Activated naive CD8-positive, alpha-beta T cell treated with anti-CD3 and anti-CD28 coated beads, Interleukin-2, amount 10 ng/mL, durations not matched to agents 7 days and 5 days (primary cell): ENCODE data around the gene FAM193B. TPM values are rescaled to one million over a fixed set of nuclear protein-coding genes. Genes with fewer than 3 reads are reported as not detected.

Source experiments
- ATAC-seq: fragments of 150-1000 bp; cut with Tn5 transposase; one replicate; pipeline ENCODE4 v1.10.0; 2021; ENCODE audit warnings: low read depth, moderate library complexity
- POLR2A ChIA-PET: fragments of 350-600 bp; sonication (Branson Sonifier 250); formaldehyde crosslinking; loops from one replicate; lab custom pipeline; 2021; ENCODE audit warnings: antibody characterized with exemption; lab: Charles Lee
- DNase-seq: peaks from one replicate; pipeline ENCODE4 v3.0.0; 2021
- H3K27ac Mint-ChIP-seq: one replicate; pipeline ENCODE4 v1.8.0; 2022; ENCODE audit warnings: mild to moderate bottlenecking, mixed read lengths
- H3K27me3 Mint-ChIP-seq: one replicate; pipeline ENCODE4 v1.8.0; 2022; ENCODE audit warnings: mild to moderate bottlenecking, moderate library complexity, mixed read lengths
- H3K36me3 Mint-ChIP-seq: one replicate; pipeline ENCODE4 v1.8.0; 2021; ENCODE audit warnings: mild to moderate bottlenecking, mixed read lengths
- H3K4me1 Mint-ChIP-seq: one replicate; pipeline ENCODE4 v1.8.0; 2021; ENCODE audit warnings: mixed read lengths
- H3K4me3 Mint-ChIP-seq: one replicate; pipeline ENCODE4 v1.8.0; 2022; ENCODE audit warnings: mild to moderate bottlenecking, moderate library complexity, mixed read lengths
- H3K9me3 Mint-ChIP-seq: one replicate; pipeline ENCODE4 v1.8.0; 2021; ENCODE audit warnings: mixed read lengths
- total RNA-seq, 2 experiments: library from RNA; stranded (reverse); gene quantifications; one replicate each; pipeline ENCODE4 v1.2.3, GENCODE V29; 2021

Gene FAM193B
- total RNA-seq, 2 experiments from 2014 or later: 142 to 153 TPM

GRCh38 chr5:177513500-177513899 is 40.9 kb downstream of the FAM193B start:
- POLR2A ChIA-PET: no interaction called here
- H3K36me3 Mint-ChIP-seq: peaks cover 40% of the 10 kb centered on the region
- no peak for DNase-seq
- H3K4me3 Mint-ChIP-seq: peak overlapping the region; percentile 47
- H3K9me3 Mint-ChIP-seq: no peaks in the 10 kb centered on the region
- ATAC-seq: no peak
- H3K27me3 Mint-ChIP-seq: no peaks in the 10 kb centered on the region
- H3K4me1 Mint-ChIP-seq: peaks cover 30% of the 10 kb centered on the region
- H3K27ac Mint-ChIP-seq: no peak overlapping the region

- ATAC-seq: no peak
- POLR2A ChIA-PET: no interaction called here
- no peak for DNase-seq
- H3K9me3 Mint-ChIP-seq: no peaks in the 10 kb centered on the region
- H3K4me1 Mint-ChIP-seq: peaks cover 30% of the 10 kb centered on the region
- H3K27ac Mint-ChIP-seq: no peak overlapping the region
- H3K27me3 Mint-ChIP-seq: no peaks in the 10 kb centered on the region
- H3K36me3 Mint-ChIP-seq: peaks cover 41% of the 10 kb centered on the region
- H3K4me3 Mint-ChIP-seq: no peak overlapping the region
These were observed 41.5 kb downstream of the FAM193B start for GRCh38 chr5:177512736-177513380.

DNA sequence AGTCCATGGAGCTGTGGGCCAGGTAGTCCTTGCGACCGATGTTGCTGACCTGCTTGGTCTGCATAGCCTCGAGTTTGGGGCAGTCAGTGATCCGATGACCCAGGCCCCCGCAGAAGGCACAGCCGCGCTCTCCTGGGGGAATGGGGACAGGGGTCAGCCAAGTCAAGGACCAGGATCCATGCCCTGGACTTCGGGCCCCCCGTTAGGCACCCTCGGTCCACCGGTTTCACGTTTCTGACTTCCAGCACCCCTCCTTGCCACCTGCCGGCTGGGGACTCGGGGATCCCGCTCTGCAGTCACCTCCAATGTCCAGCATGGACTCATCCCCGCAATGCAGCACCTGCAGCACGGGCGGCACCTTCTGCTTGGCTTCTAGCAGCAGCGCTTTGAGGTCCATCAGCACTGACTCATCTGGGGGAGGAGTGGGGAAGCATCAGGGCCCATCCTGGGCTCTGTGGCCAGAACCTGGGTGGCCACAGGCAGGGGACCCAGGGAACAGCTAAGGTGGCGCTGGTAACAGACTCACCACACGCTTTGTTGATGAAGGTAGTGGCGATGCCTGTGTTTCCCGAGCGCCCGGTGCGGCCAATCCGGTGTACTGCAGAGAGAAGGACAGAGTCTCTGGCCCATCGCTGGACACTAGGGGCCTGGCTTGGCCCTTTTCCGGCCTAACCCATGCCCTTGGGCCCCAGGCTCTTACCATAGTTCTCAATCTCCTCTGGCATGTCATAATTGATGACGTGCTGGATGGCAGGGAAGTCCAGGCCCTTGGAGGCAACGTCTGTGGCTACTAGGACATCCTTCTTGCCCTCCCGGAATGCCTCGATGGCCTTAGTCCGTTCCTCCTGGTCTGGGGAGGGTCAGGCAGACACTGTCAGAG is 42.3 kb downstream of the FAM193B start:
- H3K27ac Mint-ChIP-seq: no peak overlapping the region
- POLR2A ChIA-PET: no interaction called here
- no peaks in the 10 kb centered on the region for H3K9me3 Mint-ChIP-seq
- H3K36me3 Mint-ChIP-seq: peaks cover 41% of the 10 kb centered on the region
- ATAC-seq: no peak
- peaks cover 28% of the 10 kb centered on the region for H3K4me1 Mint-ChIP-seq
- H3K27me3 Mint-ChIP-seq: no peaks in the 10 kb centered on the region
- H3K4me3 Mint-ChIP-seq: no peak overlapping the region
- no peak for DNase-seq

DNA sequence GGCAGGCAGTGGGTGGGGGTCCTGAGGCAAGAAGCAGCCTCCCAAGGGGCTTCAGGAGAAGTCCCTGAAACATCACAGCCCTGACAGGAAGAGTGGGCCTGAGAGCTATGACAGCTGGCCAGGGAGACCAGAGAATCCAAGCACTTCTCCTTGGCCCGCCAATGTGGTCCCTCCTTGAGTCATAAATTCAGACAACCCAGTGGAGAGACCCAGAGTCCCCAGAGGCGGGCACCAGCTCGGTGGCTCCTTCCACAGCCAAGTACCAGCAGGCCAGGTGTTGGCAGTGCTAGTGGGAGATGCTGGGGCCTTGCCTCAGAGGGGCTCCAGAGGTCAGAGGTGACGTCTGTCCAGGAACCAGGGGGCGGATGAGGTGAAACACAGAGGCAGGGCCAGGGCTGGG is 43.2 kb downstream of the FAM193B start:
- Mint-ChIP-seq H3K27me3 (no peaks in the 10 kb centered on the region), H3K27ac (no peak overlapping the region), H3K4me1 (peaks cover 24% of the 10 kb centered on the region), H3K4me3 (no peak overlapping the region), H3K36me3 (peaks cover 38% of the 10 kb centered on the region), H3K9me3 (no peaks in the 10 kb centered on the region)
- ATAC-seq (no peak), DNase-seq (no peak)
- POLR2A ChIA-PET: no interaction called here

GRCh38 chr5:177510567-177511053 is 43.8 kb downstream of the FAM193B start:
- POLR2A ChIA-PET: no interaction called here
- H3K4me1 Mint-ChIP-seq: peaks cover 19% of the 10 kb centered on the region
- H3K36me3 Mint-ChIP-seq: peaks cover 32% of the 10 kb centered on the region
- H3K9me3 Mint-ChIP-seq: no peaks in the 10 kb centered on the region
- ATAC-seq (no peak), DNase-seq (no peak)
- H3K27ac Mint-ChIP-seq: no peak overlapping the region
- no peak overlapping the region for H3K4me3 Mint-ChIP-seq
- no peaks in the 10 kb centered on the region for H3K27me3 Mint-ChIP-seq

GRCh38 chr5:177509991-177510566 is 44.3 kb downstream of the FAM193B start:
- H3K27me3 Mint-ChIP-seq: no peaks in the 10 kb centered on the region
- POLR2A ChIA-PET: interaction anchor here (0.5 kb wide), 1 partner anchor 163 kb away, joined by 3 read pairs; no protein-coding TSS in a partner anchor
- ATAC-seq: no peak
- peaks cover 16% of the 10 kb centered on the region for H3K4me1 Mint-ChIP-seq
- no peak overlapping the region for H3K4me3 Mint-ChIP-seq
- no peak for DNase-seq
- no peaks in the 10 kb centered on the region for H3K9me3 Mint-ChIP-seq
- peak overlapping the region; percentile 48 for H3K27ac Mint-ChIP-seq
- H3K36me3 Mint-ChIP-seq: peaks cover 27% of the 10 kb centered on the region

- DNase-seq: no peak
- Mint-ChIP-seq H3K36me3 (peaks cover 26% of the 10 kb centered on the region), H3K4me1 (peaks cover 13% of the 10 kb centered on the region), H3K4me3 (no peak within 1 kb of the TSS), H3K27me3 (no peaks in the 10 kb centered on the region), H3K27ac (peak within 1 kb of the TSS; percentile 56), H3K9me3 (no peaks in the 10 kb centered on the region)
- no peak for ATAC-seq
- POLR2A ChIA-PET: interaction anchor here (0.5 to 1.2 kb wide), 2 partner anchors 125 to 163 kb away, joined by 3 read pairs; partner anchors contain the start of gene SLC34A1
These were observed 44.9 kb downstream of the FAM193B start, which contains the start of gene DOK3 for GRCh38 chr5:177509381-177509951. Gene DOK3, minus strand, starts transcription at chr5:177509826. Its CDS starts 286 bp downstream, at chr5:177509540.

DNA sequence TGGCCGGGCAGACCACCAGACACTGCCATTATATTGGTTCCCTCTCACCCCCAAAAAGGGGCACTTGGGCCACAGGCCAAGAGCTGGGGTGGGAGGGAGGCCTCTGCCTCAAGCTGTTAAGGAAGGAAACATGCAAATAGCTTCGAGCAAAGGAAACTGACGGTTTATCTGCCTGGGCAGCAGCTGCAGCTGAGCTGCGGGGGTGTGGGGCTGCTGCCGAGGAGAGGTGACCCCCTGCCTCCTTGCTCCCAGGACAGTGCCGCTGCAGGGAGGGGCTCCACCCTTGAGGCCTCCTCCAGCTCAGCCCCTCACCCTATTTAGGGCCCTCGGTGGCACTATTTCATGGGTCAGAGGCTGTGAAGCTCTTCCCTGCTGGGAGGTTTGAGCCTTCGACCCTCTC is 45.5 kb downstream of the FAM193B start:
- no peak for DNase-seq
- H3K36me3 Mint-ChIP-seq: peaks cover 22% of the 10 kb centered on the region
- H3K9me3 Mint-ChIP-seq: no peaks in the 10 kb centered on the region
- peaks cover 9% of the 10 kb centered on the region for H3K4me1 Mint-ChIP-seq
- POLR2A ChIA-PET: interaction anchor here (0.6 to 1.2 kb wide), 2 partner anchors 124 to 375 kb away, joined by 3 read pairs; partner anchors contain the start of genes NSD1 and SLC34A1
- no peak overlapping the region for H3K4me3 Mint-ChIP-seq
- ATAC-seq: no peak
- H3K27ac Mint-ChIP-seq: peak overlapping the region; percentile 56
- H3K27me3 Mint-ChIP-seq: no peaks in the 10 kb centered on the region

- Mint-ChIP-seq H3K27ac (no peak overlapping the region), H3K36me3 (peaks cover 16% of the 10 kb centered on the region), H3K27me3 (no peaks in the 10 kb centered on the region), H3K9me3 (no peaks in the 10 kb centered on the region), H3K4me3 (no peak overlapping the region), H3K4me1 (peaks cover 7% of the 10 kb centered on the region)
- ATAC-seq (no peak), DNase-seq (no peak)
- POLR2A ChIA-PET: interaction anchor here (1.2 kb wide), 1 partner anchor 123 kb away, joined by 3 read pairs; the partner anchor contains the start of gene SLC34A1
These were observed 46.1 kb downstream of the FAM193B start for GRCh38 chr5:177508221-177508611.

- ATAC-seq (no peak), DNase-seq (no peak)
- Mint-ChIP-seq H3K36me3 (peaks cover 16% of the 10 kb centered on the region), H3K27ac (peak overlapping the region; percentile 18), H3K4me1 (peaks cover 9% of the 10 kb centered on the region), H3K4me3 (no peak overlapping the region), H3K27me3 (no peaks in the 10 kb centered on the region), H3K9me3 (no peaks in the 10 kb centered on the region)
- POLR2A ChIA-PET: no interaction called here
These were observed 46.7 kb downstream of the FAM193B start for GRCh38 chr5:177507596-177508220.

DNA sequence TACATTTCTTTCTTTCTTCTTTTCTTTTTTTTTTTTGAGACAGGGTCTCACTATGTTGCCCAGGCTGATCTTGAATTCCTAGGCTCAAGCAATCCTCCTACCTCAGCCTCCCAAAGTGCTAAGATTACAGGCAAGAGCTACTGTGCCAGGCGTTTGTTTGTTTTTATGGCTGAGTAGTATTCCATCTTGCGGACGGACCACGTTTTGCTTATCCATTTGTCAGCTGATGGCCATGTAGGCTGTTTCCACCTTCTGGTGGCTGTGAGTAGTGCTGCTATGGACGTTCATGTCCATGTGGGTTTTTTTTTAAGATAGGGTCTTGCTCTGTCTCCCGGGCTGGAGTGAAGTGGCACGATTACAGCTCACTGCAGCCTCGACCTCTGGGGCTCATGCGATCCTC is 47.2 kb downstream of the FAM193B start:
- no peak overlapping the region for H3K4me3 Mint-ChIP-seq
- no peaks in the 10 kb centered on the region for H3K9me3 Mint-ChIP-seq
- DNase-seq: no peak
- H3K4me1 Mint-ChIP-seq: peaks cover 11% of the 10 kb centered on the region
- POLR2A ChIA-PET: interaction anchor here (1.2 kb wide), 1 partner anchor 105 kb away, joined by 3 read pairs; no protein-coding TSS in a partner anchor
- H3K36me3 Mint-ChIP-seq: peaks cover 16% of the 10 kb centered on the region
- no peaks in the 10 kb centered on the region for H3K27me3 Mint-ChIP-seq
- ATAC-seq: no peak
- H3K27ac Mint-ChIP-seq: no peak overlapping the region

- Mint-ChIP-seq H3K27ac (no peak overlapping the region), H3K4me1 (peaks cover 17% of the 10 kb centered on the region), H3K4me3 (no peak overlapping the region), H3K36me3 (peaks cover 6% of the 10 kb centered on the region), H3K9me3 (no peaks in the 10 kb centered on the region), H3K27me3 (peaks cover under 1% of the 10 kb centered on the region)
- POLR2A ChIA-PET: interaction anchor here (0.6 to 1.2 kb wide), 2 partner anchors 32 to 75 kb away, joined by 3 to 4 read pairs; no protein-coding TSS in a partner anchor
- ATAC-seq (no peak), DNase-seq (no peak)
These were observed 49.3 kb downstream of the FAM193B start for GRCh38 chr5:177505075-177505474.
